Thyroid gland (tissue), 4 donors: ENCODE results near the gene TEX44. TPM values are rescaled to one million over a fixed set of nuclear protein-coding genes. Genes with fewer than 3 reads are reported as not detected.
A peak's percentile ranks its signal among the peaks of the same experiment; 100 is the strongest.

Source experiments
- DNase-seq, 2 donors: peaks; one replicate each; pipeline ENCODE4 v3.0.0-alpha.2; 2019
- H3K27ac ChIP-seq, 3 donors: fragments of 200-600 bp; sonication (generic); 1 replicate in 2 of 3; 2 replicates in 1 of 3; pipeline ENCODE4 v1.5.1; 2016 to 2019; ENCODE audit warnings: mild to moderate bottlenecking in 1 of 3, moderate library complexity in 1 of 3
- H3K27me3 ChIP-seq: fragments of 200-600 bp; sonication (generic); one replicate; pipeline ENCODE4 v1.5.1; 2019
- H3K36me3 ChIP-seq, 2 donors: fragments of 200-600 bp; sonication (generic); one replicate each; pipeline ENCODE4 v1.5.1; 2016 to 2019
- H3K4me1 ChIP-seq, 2 donors: fragments of 200-600 bp; sonication (generic); one replicate each; pipeline ENCODE4 v1.5.1; 2017 to 2019
- H3K4me3 ChIP-seq, 3 donors: fragments of 200-600 bp; sonication (generic); replicated peaks in 1 of 3; 1 replicate in 2 of 3; 2 replicates in 1 of 3; pipeline ENCODE4 v1.5.1; 2016; ENCODE audit warnings: mild to moderate bottlenecking in 1 of 3
- H3K9me3 ChIP-seq: fragments of 200-600 bp; sonication (generic); one replicate; pipeline ENCODE4 v1.5.1; 2017
- POLR2A ChIP-seq, 2 donors: fragments of 450-650 bp; IDR thresholded peaks; one replicate each; pipeline ENCODE4 v1.6.1; 2017; ENCODE audit warnings: antibody characterized with exemption in 2 of 2, mild to moderate bottlenecking in 2 of 2, moderate library complexity in 1 of 2
- WGBS, 2 donors: methylation state at CpG; one replicate each; pipeline ENCODE4 v1.1.5; 2017; 5-methylcytosine and 5-hydroxymethylcytosine counted together
- intact Hi-C: fragments of 100-400 bp; cut with DNase I; formaldehyde crosslinking; loops from one replicate; pipeline ENCODE4 v1.15.1; 2023
- total RNA-seq, 4 donors: library from RNA; depleted of rRNA; stranded (reverse); fragments of >200 nt; gene quantifications; one replicate each; pipeline ENCODE4 v1.2.3, GENCODE V29; 2016
- TF ChIP-seq, protein P1 (sequence below), 6 experiments: fragments of 200-600 bp in 3 of 6; fragments of 450-650 bp in 3 of 6; sonication (generic) in 3 of 6; IDR thresholded peaks; one replicate each; pipeline ENCODE4 v1.5.1; 2016 to 2019; ENCODE audit warnings: antibody characterized with exemption in 6 of 6, mild to moderate bottlenecking in 2 of 6, inconsistent platforms in 1 of 6, moderate library complexity in 1 of 6

TEX44 gene
- total RNA-seq, 4 donors from 2014 or later, result 0.54 TPM; not detected in 3

DNA sequence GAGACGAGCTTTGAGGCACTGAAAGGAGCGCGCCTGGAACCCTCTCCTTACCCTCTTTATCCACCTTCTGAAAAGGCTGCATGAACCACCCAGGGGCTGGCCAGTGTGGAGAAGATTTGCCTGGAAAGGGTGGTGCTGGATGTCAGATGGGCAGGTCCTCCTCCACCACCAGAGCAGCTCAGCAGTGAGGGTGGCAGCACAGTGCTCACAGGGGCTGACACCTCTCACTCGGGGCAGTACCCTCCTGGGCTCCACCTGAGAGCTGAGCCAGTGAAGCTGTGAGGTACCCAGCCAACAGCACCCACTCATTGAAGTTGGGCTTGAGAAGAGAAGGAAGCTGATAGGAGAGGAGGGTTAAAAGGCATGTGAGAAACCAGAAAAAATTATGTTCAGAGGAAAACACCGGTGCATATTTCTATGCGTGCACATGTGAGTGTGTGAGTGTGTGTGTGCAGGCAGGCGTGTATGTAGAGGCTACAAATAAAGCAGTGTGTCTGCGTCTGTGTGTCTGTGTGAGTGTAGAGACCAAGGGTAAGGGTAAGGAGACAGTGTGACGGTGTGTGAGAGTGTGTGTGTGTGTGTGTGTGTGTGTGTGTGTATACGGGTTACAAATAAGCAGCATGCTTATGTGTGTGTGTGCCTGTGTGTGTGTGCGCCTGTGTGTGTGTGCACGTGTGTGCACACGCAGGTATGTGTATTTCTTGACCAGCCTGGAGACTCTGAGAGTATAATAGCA, 40.7 kb downstream of the TEX44 start:
- Histone ChIP-seq H3K27ac (peak overlapping the region in 1 of 3 donors; percentile 67), H3K4me3 (no peak overlapping the region), H3K4me1 (peaks cover 0 to 24% of the 10 kb centered on the region in 2 donors), H3K9me3 (no peaks in the 10 kb centered on the region), H3K36me3 (no peaks in the 10 kb centered on the region), H3K27me3 (no peaks in the 10 kb centered on the region)
- TF ChIP-seq POLR2A (IDR thresholded peaks at IDR 0.05), result no peak
- TF ChIP-seq, protein P1, sequence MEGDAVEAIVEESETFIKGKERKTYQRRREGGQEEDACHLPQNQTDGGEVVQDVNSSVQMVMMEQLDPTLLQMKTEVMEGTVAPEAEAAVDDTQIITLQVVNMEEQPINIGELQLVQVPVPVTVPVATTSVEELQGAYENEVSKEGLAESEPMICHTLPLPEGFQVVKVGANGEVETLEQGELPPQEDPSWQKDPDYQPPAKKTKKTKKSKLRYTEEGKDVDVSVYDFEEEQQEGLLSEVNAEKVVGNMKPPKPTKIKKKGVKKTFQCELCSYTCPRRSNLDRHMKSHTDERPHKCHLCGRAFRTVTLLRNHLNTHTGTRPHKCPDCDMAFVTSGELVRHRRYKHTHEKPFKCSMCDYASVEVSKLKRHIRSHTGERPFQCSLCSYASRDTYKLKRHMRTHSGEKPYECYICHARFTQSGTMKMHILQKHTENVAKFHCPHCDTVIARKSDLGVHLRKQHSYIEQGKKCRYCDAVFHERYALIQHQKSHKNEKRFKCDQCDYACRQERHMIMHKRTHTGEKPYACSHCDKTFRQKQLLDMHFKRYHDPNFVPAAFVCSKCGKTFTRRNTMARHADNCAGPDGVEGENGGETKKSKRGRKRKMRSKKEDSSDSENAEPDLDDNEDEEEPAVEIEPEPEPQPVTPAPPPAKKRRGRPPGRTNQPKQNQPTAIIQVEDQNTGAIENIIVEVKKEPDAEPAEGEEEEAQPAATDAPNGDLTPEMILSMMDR (IDR thresholded peaks at IDR 0.05), result no peak
- 74 to 80% methylated on average over 13 of the region's 13 CpGs for WGBS, 2 donors
- intact Hi-C loops, result no loop called here
- no peak for DNase-seq

- peak overlapping the region in 1 of 3 donors; percentile 49 for H3K27ac ChIP-seq
- no peak overlapping the region for H3K4me3 ChIP-seq
- 84 to 95% methylated on average over 2 of the region's 2 CpGs for WGBS, 2 donors
- no peaks in the 10 kb centered on the region for H3K36me3 ChIP-seq
- TF ChIP-seq, protein P1 (IDR thresholded peaks at IDR 0.05), result no peak
- TF ChIP-seq POLR2A (IDR thresholded peaks at IDR 0.05), result no peak
- peaks cover 0 to 23% of the 10 kb centered on the region in 2 donors for H3K4me1 ChIP-seq
- no peak for DNase-seq
- intact Hi-C loops, result no loop called here
- no peaks in the 10 kb centered on the region for H3K9me3 ChIP-seq
- H3K27me3 ChIP-seq, result no peaks in the 10 kb centered on the region
Observed at GRCh38 chr2:231634412-231634811, 41.7 kb downstream of the TEX44 start.

DNA sequence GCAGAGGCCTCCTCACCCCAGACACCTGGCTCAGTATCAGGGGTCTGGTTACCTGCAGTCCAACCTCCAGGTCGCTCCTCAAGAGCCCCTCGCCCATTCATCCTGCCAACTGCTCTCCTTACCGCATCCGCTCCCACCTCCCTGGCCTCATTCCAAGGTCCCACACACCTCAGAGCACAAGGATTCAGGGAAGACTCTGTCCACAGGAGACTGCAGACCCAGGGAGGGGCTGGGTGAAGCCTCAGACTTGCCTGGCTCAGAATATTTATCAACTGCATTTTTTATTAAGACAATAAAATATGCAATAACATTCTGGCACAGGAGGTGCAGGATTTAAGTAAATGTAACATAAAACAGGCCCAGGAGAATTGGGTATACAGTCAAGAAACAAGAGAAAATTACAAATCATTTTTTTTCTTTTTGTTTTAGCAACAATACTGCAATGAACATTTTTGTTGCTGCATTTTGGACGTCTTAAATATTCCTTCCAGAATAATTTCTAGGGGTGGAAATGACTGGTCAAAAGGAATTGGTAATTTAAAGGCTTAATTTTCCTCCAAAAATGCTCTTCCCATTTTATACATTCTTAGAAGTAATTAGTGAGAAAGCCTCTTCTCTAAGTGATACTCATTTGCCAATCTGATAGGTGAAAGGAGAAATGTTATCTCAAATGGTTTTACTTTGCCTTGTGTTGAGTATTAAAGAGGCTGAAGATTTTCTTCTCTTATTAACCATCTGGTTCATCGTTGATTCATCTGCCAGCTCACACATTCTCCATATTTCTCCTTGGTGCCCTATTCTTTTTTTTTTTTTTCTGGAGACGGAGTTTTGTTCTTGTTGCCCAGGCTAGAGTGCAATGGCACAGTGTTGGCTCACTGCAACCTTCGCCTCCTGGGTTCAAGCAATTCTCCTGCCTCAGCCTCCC, 42.5 kb downstream of the TEX44 start:
- TF ChIP-seq POLR2A (IDR thresholded peaks at IDR 0.05), result no peak
- TF ChIP-seq, protein P1 (IDR thresholded peaks at IDR 0.05), result no peak
- peak overlapping the region in 1 of 3 donors; percentile 49 for H3K27ac ChIP-seq

GRCh38 chr2:231640241-231640640, 47.6 kb downstream of the TEX44 start:
- no peak for DNase-seq
- intact Hi-C loops, result no loop called here
- no peaks in the 10 kb centered on the region for H3K36me3 ChIP-seq
- peaks cover 28 to 46% of the 10 kb centered on the region in 2 donors for H3K4me1 ChIP-seq
- WGBS, 2 donors, result 41 to 44% methylated on average over 6 of the region's 6 CpGs
- no peaks in the 10 kb centered on the region for H3K9me3 ChIP-seq
- no peaks in the 10 kb centered on the region for H3K27me3 ChIP-seq
- peak overlapping the region; percentile 74 to 87 (median 80) for H3K27ac ChIP-seq
- no peak for TF ChIP-seq POLR2A (IDR thresholded peaks at IDR 0.05)
- TF ChIP-seq, protein P1 (IDR thresholded peaks at IDR 0.05), result no peak
- H3K4me3 ChIP-seq, result no peak overlapping the region

More for the DNA sequence above, 42.5 kb downstream of the TEX44 start:
- H3K36me3 ChIP-seq, result no peaks in the 10 kb centered on the region
- peaks cover 0 to 24% of the 10 kb centered on the region in 2 donors for H3K4me1 ChIP-seq
- no peak overlapping the region for H3K4me3 ChIP-seq
- H3K27me3 ChIP-seq, result no peaks in the 10 kb centered on the region
- WGBS, 2 donors, result 72 to 74% methylated on average over 7 of the region's 8 CpGs
- intact Hi-C loops, result no loop called here
- DNase-seq, result peak in 1 of 2 donors; percentile 31
- no peaks in the 10 kb centered on the region for H3K9me3 ChIP-seq
